PFSK-1 (cell line): ENCODE results near the gene OR1J1.

Source experiments
- REST ChIP-seq, 2 experiments: IDR thresholded peaks; 2 replicates each; pipeline versions ENCODE4 v1.6.1 to v1.8.0; 2011 to 2012; ENCODE audit warnings: low read depth in 2 of 2, low read length in 2 of 2, control low read depth in 1 of 2, inconsistent platforms in 1 of 2, mild to moderate bottlenecking in 1 of 2, moderate library complexity in 1 of 2; ENCODE audit not compliant: insufficient read depth in 1 of 2
- TAF1 ChIP-seq: IDR thresholded peaks from 2 replicates; pipeline ENCODE4 v1.6.1; 2012; ENCODE audit warnings: low read length, control low read depth, borderline replicate concordance; ENCODE audit not compliant: insufficient read depth

GRCh38 chr9:122457787-122458186, 19.9 kb downstream of the OR1J1 start:
- TF ChIP-seq TAF1 (no peak), REST (IDR thresholded peaks at IDR 0.05; ENCODE audit: insufficient read depth in 1 of 2, low read depth in 2 of 2, low read length in 2 of 2) (no peak)
